BLaER1 treated with 17β-estradiol and CSF1 and Interleukin-3, amounts not matched to agents 10 nM and 100 nM (cell line): ENCODE data around the gene HDAC10.

Experiments
- H3K27ac ChIP-seq, 11 experiments: shearing (Covaris generic); formaldehyde crosslinking; 2 replicates each; pipeline ENCODE4 v1.8.1; 2022
- H3K27me3 ChIP-seq, 11 experiments: shearing (Covaris generic); formaldehyde crosslinking; 2 replicates each; pipeline ENCODE4 v1.8.1; 2022
- H3K36me3 ChIP-seq, 11 experiments: shearing (Covaris generic); formaldehyde crosslinking; 2 replicates each; pipeline ENCODE4 v1.8.1; 2022
- H3K4me1 ChIP-seq, 10 experiments: shearing (Covaris generic); formaldehyde crosslinking; 2 replicates each; pipeline ENCODE4 v1.8.1; 2022
- H3K4me2 ChIP-seq, 11 experiments: shearing (Covaris generic); formaldehyde crosslinking; 2 replicates each; pipeline ENCODE4 v1.8.1; 2022
- H3K4me3 ChIP-seq, 10 experiments: shearing (Covaris generic); formaldehyde crosslinking; 2 replicates each; pipeline ENCODE4 v1.8.1; 2022
- H3K9ac ChIP-seq, 11 experiments: shearing (Covaris generic); formaldehyde crosslinking; 2 replicates each; pipeline ENCODE4 v1.8.1; 2022
- H3K9me3 ChIP-seq, 11 experiments: shearing (Covaris generic); formaldehyde crosslinking; replicated peaks in 1 of 11; 2 replicates each; pipeline ENCODE4 v1.8.1; 2022
- H4K20me1 ChIP-seq, 11 experiments: shearing (Covaris generic); formaldehyde crosslinking; 2 replicates each; pipeline ENCODE4 v1.8.1; 2022
- Cebpa-rat ChIP-seq, 11 experiments: shearing (Covaris generic); IDR thresholded peaks; 2 replicates each; pipeline ENCODE4 v1.8.1; 2022

HDAC10 gene

DNA sequence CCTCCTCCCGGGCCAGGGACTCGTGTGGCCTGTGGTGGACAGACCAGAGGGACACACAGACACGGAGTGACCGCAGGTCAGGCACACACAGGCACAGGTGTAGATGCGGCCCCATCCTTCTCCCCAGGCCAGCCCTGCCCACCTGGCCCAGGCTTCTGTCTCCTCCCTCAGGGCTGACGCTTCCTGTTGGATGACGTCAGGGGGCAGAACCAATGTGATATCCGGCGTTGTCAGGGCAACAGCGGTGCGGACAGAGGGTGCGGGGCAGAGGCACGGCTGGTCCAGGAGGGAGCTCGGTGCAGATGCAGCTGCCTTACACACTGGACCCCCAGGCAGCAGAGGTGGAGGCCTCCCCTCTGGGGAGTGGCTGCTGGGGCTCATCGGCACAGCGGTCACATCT, 3.3 kb downstream of the HDAC10 start:
- Histone ChIP-seq H3K27me3 (no peaks in the 10 kb centered on the region), H3K36me3 (peaks cover 12 to 48% (median 28%) of the 10 kb centered on the region in 11 experiments; a peak in 21 of 22 replicates), H3K4me1 (peaks cover 57 to 77% (median 69%) of the 10 kb centered on the region in 10 experiments), H3K9me3 (no peaks in the 10 kb centered on the region), H3K4me2 (peak overlapping the region; percentile 10 to 67 (median 44); a peak in 20 of 22 replicates), H3K27ac (peak overlapping the region in 3 of 11 experiments; percentile 20 to 40 (median 38); a peak in 3 of 22 replicates), H3K9ac (peak overlapping the region in 10 of 11 experiments; percentile 2 to 51 (median 31); a peak in 12 of 22 replicates), H4K20me1 (peaks cover 5 to 82% (median 66%) of the 10 kb centered on the region in 11 experiments; a peak in 20 of 22 replicates), H3K4me3 (no peak overlapping the region)
- no peak for TF ChIP-seq Cebpa-rat (IDR thresholded peaks at IDR 0.05)

DNA sequence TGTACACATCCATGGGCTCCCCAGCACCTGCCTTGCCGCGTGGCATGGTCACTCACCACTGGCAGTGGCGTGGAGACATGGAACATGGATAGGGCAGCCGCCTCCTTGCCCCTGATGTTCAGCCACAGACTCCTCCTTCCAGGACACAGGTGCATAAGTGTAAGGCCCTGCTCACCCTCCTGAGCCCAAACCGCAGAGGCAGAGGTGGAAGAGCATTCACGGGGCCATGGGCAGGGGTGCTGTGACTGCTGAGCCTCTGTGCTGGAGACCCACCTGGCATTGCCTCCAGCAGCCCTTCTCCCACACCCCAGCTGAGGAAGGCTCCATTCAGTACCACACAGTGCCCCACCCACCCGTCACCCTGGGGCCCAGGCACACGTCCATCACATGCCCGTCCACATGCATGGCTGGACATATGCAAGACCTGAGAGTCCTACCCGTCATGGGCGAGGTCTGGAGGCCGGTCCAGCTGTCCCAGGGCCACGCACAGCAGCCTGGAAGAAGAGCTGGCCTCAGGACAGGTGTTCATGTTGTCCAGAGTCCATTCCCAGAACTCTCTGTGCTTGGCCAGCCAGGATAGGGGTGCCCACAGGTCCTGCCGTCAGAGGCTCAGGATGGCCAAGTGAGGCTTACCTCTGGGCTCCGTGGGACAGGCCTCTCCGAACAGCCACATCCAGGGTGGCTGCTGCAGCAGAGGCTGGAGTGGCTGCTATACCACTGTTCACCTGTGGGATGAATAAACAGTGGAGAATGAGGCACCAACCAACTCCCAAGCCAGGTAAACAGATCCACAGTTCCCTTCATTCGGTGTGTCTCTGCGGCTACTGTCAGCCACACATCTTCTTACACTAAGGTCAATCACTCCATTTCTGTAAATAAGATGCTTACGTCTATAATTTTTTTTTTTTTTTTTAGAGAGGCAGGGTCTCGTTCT, 4.6 kb downstream of the HDAC10 start:
- peak overlapping the region; percentile 91 to 100 (median 98) for H3K4me2 ChIP-seq
- H3K27me3 ChIP-seq: no peaks in the 10 kb centered on the region
- H3K36me3 ChIP-seq: peaks cover 10 to 46% (median 25%) of the 10 kb centered on the region in 11 experiments; a peak in 21 of 22 replicates
- peak overlapping the region; percentile 79 to 95 (median 90); a peak in 18 of 20 replicates for H3K4me3 ChIP-seq
- H3K4me1 ChIP-seq: peaks cover 64 to 79% (median 72%) of the 10 kb centered on the region in 10 experiments
- peak overlapping the region; percentile 83 to 95 (median 89); a peak in 21 of 22 replicates for H3K9ac ChIP-seq
- peaks cover 5 to 82% (median 66%) of the 10 kb centered on the region in 11 experiments; a peak in 19 of 22 replicates for H4K20me1 ChIP-seq
- TF ChIP-seq Cebpa-rat (IDR thresholded peaks at IDR 0.05): no peak
- no peaks in the 10 kb centered on the region for H3K9me3 ChIP-seq
- peak overlapping the region in 2 of 11 experiments; percentile 82 to 95; a peak in 1 of 22 replicates for H3K27ac ChIP-seq

DNA sequence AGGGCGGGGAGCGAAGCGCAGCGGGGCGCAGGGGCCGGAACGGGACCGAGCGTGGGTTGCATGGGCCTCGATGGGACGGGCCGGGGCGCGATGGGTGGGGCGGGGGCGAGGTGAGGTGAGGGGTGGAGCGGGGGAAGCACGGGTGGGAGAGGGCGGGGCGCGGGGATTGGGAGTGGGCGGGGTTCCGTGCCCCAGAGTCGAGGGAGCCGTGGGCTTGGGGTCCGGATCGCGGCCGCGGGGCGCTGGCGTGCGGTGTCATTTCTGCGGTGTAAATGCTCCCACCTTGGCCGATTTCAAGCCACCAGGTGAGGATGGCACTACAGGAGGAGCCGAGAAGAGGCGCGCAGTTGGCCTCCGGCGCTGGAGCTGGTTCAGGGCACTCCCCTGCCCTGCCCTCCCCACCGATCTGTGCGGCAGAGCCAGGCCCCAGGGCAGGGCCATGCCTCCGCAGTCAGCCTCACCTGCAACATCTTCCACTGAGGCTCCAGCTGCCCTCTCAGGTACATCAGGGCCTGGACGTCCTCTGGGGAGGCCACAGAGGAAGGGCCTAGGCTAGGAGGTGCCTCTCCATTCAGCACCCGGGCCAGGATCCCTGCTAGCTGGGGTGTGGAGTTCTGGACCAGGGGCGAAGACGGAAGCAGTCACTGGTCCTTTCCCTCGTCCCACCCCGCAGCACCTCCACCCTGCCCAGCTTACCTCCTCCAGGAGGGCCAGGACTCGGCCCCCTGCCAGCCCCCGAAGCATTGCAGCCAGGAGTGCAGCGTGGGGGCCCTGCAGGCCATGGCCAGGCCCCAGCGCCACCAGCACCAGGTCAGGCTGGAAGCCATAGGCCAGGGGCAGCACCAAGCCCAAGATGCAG, 5.6 kb downstream of the HDAC10 start:
- peak overlapping the region; percentile 59 to 95 (median 82); a peak in 21 of 22 replicates for H3K27ac ChIP-seq
- peaks cover 64 to 82% (median 76%) of the 10 kb centered on the region in 10 experiments for H3K4me1 ChIP-seq
- H3K36me3 ChIP-seq: peaks cover 11 to 48% (median 28%) of the 10 kb centered on the region in 11 experiments; a peak in 21 of 22 replicates
- no peaks in the 10 kb centered on the region for H3K9me3 ChIP-seq
- H3K4me2 ChIP-seq: peak overlapping the region; percentile 91 to 100 (median 98)
- H4K20me1 ChIP-seq: peaks cover 10 to 87% (median 75%) of the 10 kb centered on the region in 11 experiments; a peak in 20 of 22 replicates
- H3K9ac ChIP-seq: peak overlapping the region; percentile 83 to 95 (median 89)
- H3K4me3 ChIP-seq: peak overlapping the region; percentile 79 to 95 (median 90)
- no peaks in the 10 kb centered on the region for H3K27me3 ChIP-seq
- no peak for TF ChIP-seq Cebpa-rat (IDR thresholded peaks at IDR 0.05)

DNA sequence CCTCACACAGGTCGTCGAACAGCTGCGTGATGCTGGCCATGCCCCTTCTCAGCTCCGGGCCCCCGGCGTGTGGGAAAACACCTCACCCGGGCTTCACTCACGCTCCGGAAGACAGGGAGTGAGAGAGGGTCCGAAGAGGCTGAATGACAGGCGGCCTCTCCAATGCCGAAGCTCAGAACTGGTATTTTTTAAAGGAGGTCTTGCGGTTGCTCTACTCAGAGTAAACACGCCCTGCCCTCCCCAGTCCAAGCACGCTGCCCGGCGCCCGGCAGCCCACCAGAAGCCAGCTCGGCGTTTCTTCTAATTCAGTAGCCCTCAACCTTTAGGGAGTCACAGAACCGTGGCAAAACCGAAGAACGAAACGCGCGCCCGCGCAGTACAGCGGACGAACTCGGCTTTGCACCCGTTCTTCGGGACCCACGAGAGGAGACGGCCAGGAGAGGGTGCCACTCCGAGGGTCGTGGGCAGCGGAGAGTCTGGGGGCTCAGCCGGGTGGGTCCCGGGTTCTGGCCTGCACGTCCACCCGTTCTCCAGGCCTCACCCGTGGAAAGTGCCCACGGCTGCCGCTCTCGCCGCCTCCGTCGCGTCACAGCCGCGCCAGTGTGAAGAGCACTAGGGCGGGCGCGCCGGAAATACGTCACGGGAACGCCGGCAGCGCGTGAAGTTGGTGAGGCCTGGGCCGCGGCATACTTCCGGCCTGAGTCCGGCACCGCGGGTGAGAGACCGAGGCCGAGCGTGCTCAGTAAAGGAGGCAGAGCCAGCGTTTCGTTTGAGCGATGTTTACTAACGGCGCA, 6.4 kb downstream of the HDAC10 start, which contains the start of gene TUBGCP6:
TUBGCP6 (minus strand) TSS at position 604 of the 794 bp plus-strand sequence; CDS start at position 40, 564 bp downstream.
- no peaks in the 10 kb centered on the region for H3K27me3 ChIP-seq
- H3K27ac ChIP-seq: peak within 1 kb of the TSS; percentile 59 to 95 (median 82)
- peaks cover 57 to 79% (median 71%) of the 10 kb centered on the region in 10 experiments for H3K4me1 ChIP-seq
- H4K20me1 ChIP-seq: peaks cover 14 to 87% (median 75%) of the 10 kb centered on the region in 11 experiments; a peak in 20 of 22 replicates
- TF ChIP-seq Cebpa-rat (IDR thresholded peaks at IDR 0.05): no peak
- peak within 1 kb of the TSS; percentile 79 to 95 (median 90) for H3K4me3 ChIP-seq
- peaks cover 19 to 51% (median 37%) of the 10 kb centered on the region in 11 experiments for H3K36me3 ChIP-seq
- peak within 1 kb of the TSS; percentile 83 to 95 (median 89) for H3K9ac ChIP-seq
- H3K4me2 ChIP-seq: peak within 1 kb of the TSS; percentile 91 to 100 (median 98)
- no peaks in the 10 kb centered on the region for H3K9me3 ChIP-seq

DNA sequence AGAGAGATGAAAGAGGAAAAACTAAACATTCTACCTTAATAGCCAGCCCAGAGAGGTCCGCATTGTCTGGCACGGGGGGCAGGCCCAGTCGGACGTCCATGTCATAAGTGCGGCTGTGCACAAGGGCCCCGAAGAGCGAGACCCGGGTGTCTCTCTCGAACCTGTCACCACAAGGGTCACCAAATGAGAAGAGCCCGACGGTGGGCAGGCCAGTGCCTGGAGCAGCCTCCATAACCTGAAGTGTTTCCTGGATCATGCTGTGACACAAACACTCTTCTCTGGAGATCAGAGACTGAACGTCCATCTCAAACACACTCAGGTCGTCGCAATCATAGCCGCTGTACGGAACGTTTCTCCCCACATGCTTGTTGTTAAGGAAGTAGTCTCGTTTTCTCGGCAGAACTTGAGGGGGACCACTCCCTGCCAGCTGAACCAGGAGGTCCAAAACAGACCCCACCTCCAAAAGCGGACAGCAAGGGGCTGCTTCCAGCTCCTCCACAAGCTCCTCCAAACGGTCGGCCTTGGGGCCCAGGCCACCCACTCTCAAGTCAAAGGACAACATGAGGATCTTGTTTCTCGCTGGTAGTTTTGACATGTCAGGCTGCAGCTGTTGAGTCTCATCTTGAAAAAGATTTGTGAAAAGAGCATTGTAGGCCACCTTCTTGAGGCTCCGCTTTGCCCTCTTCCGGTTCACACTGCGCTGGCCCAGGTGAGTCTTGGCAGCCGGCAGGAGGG, 7.2 kb downstream of the HDAC10 start:
- Histone ChIP-seq H3K27me3 (no peaks in the 10 kb centered on the region), H3K9ac (peak overlapping the region; percentile 83 to 95 (median 89)), H3K4me2 (peak overlapping the region; percentile 91 to 100 (median 97)), H3K36me3 (peaks cover 20 to 53% (median 43%) of the 10 kb centered on the region in 11 experiments), H3K4me1 (peaks cover 56 to 81% (median 73%) of the 10 kb centered on the region in 10 experiments), H4K20me1 (peaks cover 19 to 90% (median 80%) of the 10 kb centered on the region in 11 experiments; a peak in 20 of 22 replicates), H3K9me3 (no peaks in the 10 kb centered on the region), H3K27ac (peak overlapping the region; percentile 59 to 95 (median 82); a peak in 21 of 22 replicates), H3K4me3 (peak overlapping the region; percentile 79 to 95 (median 90))
- no peak for TF ChIP-seq Cebpa-rat (IDR thresholded peaks at IDR 0.05)

DNA sequence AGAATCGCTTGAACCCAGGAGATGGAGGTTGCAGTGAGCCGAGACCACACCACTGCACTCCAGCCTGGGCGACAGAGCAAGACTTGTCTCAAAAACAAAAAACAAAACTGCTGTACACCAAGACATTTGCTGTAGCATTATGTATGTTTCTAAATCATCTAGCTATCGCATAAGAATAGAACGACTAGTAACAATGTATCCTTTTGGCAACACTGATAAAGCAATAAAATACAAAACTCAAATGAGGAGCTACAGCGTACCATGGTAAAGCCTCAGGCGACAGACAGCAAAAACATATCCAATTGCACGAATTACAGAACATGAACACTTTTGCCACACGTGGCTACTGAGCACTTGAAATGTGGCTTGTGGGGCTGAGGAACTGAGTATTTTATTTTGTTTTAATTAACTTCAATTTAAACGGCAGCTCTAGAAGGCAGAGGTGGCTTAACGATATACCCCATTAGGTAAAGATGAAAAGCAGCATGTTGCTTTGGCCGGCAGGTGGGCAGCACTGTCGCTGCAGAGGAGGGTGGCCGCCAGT, 8.6 kb downstream of the HDAC10 start:
- H3K27ac ChIP-seq: no peak overlapping the region; a peak in 1 of 22 replicates

More for the DNA sequence above, 8.6 kb downstream of the HDAC10 start:
- H4K20me1 ChIP-seq: peaks cover 24 to 90% (median 78%) of the 10 kb centered on the region in 11 experiments; a peak in 21 of 22 replicates
- H3K36me3 ChIP-seq: peaks cover 20 to 42% (median 38%) of the 10 kb centered on the region in 11 experiments
- H3K9me3 ChIP-seq: no peaks in the 10 kb centered on the region
- peak overlapping the region; percentile 91 to 100 (median 97) for H3K4me2 ChIP-seq
- peaks cover 50 to 81% (median 73%) of the 10 kb centered on the region in 10 experiments for H3K4me1 ChIP-seq
- TF ChIP-seq Cebpa-rat (IDR thresholded peaks at IDR 0.05): no peak
- H3K9ac ChIP-seq: peak overlapping the region; percentile 83 to 95 (median 89)
- peak overlapping the region; percentile 79 to 95 (median 90) for H3K4me3 ChIP-seq
- no peaks in the 10 kb centered on the region for H3K27me3 ChIP-seq
